K562 (cell line): ENCODE measurements around the gene ADCY9. TPM values are rescaled to one million over a fixed set of nuclear protein-coding genes. Genes with fewer than 3 reads are reported as not detected.

ENCODE experiments used
- ATAC-seq: fragments of 200-7000 bp; cut with Tn5 transposase; 3 replicates; pipeline ENCODE4 v1.9.1; 2020; ENCODE audit warnings: moderate library complexity
- BruUV-seq: library from RNA; stranded (reverse); fragments of 400-500 nt; replicated peaks from 2 replicates; lab custom pipeline; 2021; lab: Mats Ljungman, UMichigan
- CTCF ChIA-PET: fragments of 300-600 bp; formaldehyde crosslinking; extraction: SDS; loops from one replicate; lab custom pipeline; 2021; ENCODE audit warnings: low intra/inter-chr PET ratio; lab: Yijun Ruan, JAX
- POLR2A ChIA-PET: fragments of 300-600, 350-650 bp; sonication (Branson Sonifier 250); formaldehyde crosslinking; extraction: SDS; loops from one replicate; lab custom pipeline; 2021; ENCODE audit warnings: antibody characterized with exemption, inconsistent platforms; lab: Yijun Ruan, JAX
- DNase-seq, 4 experiments: peaks; one replicate each; pipeline versions ENCODE4 v3.0.0 to v3.0.0-alpha.2; 2011 to 2018; ENCODE audit warnings: low spot score in 3 of 4, mixed read lengths in 3 of 4; ENCODE audit errors: extremely low read depth in 1 of 4
- FAIRE-seq: peaks from 2 replicates; lab custom pipeline; 2011; peaks lifted over from hg19 to GRCh38; lab: Jason Lieb, UNC
- H2AFZ ChIP-seq: 2 replicates; pipeline ENCODE4 v1.6.0; 2011; ENCODE audit warnings: low read depth, low read length, control low read depth, inconsistent platforms
- H3K27ac ChIP-seq: fragments of 200-600 bp; 3 replicates; pipeline ENCODE4 v1.8.0; 2011; ENCODE audit warnings: low read depth, mild to moderate bottlenecking, control low read depth, inconsistent platforms, low read length, moderate library complexity, mixed read lengths; ENCODE audit errors: extremely low read depth
- H3K27me3 ChIP-seq, 2 experiments: fragments of 300-600 bp in 1 of 2; 2 replicates in 1 of 2; 3 replicates in 1 of 2; pipeline versions ENCODE4 v1.6.0 to v1.8.0; 2011; ENCODE audit warnings: inconsistent platforms in 2 of 2, low read length in 2 of 2, mild to moderate bottlenecking in 1 of 2, mixed read lengths in 1 of 2, moderate library complexity in 1 of 2; ENCODE audit not compliant: control insufficient read depth in 2 of 2, insufficient read depth in 2 of 2
- H3K36me3 ChIP-seq: fragments of 300-600 bp; 3 replicates; pipeline ENCODE4 v1.8.0; 2011; ENCODE audit warnings: mild to moderate bottlenecking, low read length, inconsistent platforms; ENCODE audit not compliant: control insufficient read depth, insufficient read depth
- H3K4me1 ChIP-seq, 2 experiments: fragments of 200-600 bp in 1 of 2; replicated peaks in 1 of 2; 2 replicates in 1 of 2; 3 replicates in 1 of 2; pipeline versions ENCODE4 v1.5.1 to v1.8.0; 2011; ENCODE audit warnings: inconsistent platforms in 2 of 2, low read length in 2 of 2, mild to moderate bottlenecking in 1 of 2, mixed read lengths in 1 of 2, moderate library complexity in 1 of 2; ENCODE audit not compliant: control insufficient read depth in 2 of 2, insufficient read depth in 2 of 2
- H3K4me2 ChIP-seq: 2 replicates; pipeline ENCODE4 v1.6.1; 2011; ENCODE audit warnings: low read length, control low read depth, inconsistent platforms, mixed read lengths; ENCODE audit not compliant: insufficient read depth
- H3K4me3 ChIP-seq: fragments of 200-600 bp; sonication (generic), shearing (Covaris generic); 2 replicates; pipeline ENCODE4 v1.5.1; 2016; ENCODE audit warnings: control low read depth, inconsistent platforms
- H3K79me2 ChIP-seq: fragments of 200-600 bp; 3 replicates; pipeline ENCODE4 v1.8.0; 2011; ENCODE audit warnings: low read length, inconsistent platforms; ENCODE audit not compliant: control insufficient read depth, insufficient read depth
- H3K9ac ChIP-seq, 2 experiments: 2 replicates each; pipeline versions ENCODE4 v1.6.0 to v1.6.1; 2011; ENCODE audit warnings: low read depth in 2 of 2, low read length in 2 of 2, control low read depth in 1 of 2, inconsistent platforms in 1 of 2, mild to moderate bottlenecking in 1 of 2, mixed read lengths in 1 of 2; ENCODE audit not compliant: insufficient read depth in 1 of 2
- H3K9me1 ChIP-seq: one replicate; pipeline ENCODE4 v1.6.0; 2011; ENCODE audit warnings: inconsistent platforms, mild to moderate bottlenecking, low read length, moderate library complexity; ENCODE audit not compliant: control insufficient read depth, insufficient read depth
- H3K9me3 ChIP-seq: replicated peaks from 2 replicates; pipeline ENCODE4 v1.5.1; 2011; ENCODE audit warnings: low read depth, low read length, inconsistent platforms; ENCODE audit not compliant: control insufficient read depth, insufficient read depth
- H4K20me1 ChIP-seq: replicated peaks from 2 replicates; pipeline ENCODE4 v1.6.1; 2011; ENCODE audit warnings: low read length, inconsistent platforms, mixed read lengths; ENCODE audit not compliant: control insufficient read depth, insufficient read depth
- CXXC5 ChIP-seq: fragments of 250-450 bp; sonication (Bioruptor Pico); IDR thresholded peaks from 2 replicates; pipeline ENCODE4 v1.8.0; 2022; ENCODE audit warnings: inconsistent platforms, mild to moderate bottlenecking, moderate library complexity
- KHSRP ChIP-seq: fragments of 450-650 bp; IDR thresholded peaks from 2 replicates; pipeline ENCODE4 v1.6.1; 2017
- KLF10 ChIP-seq: fragments of 250-450 bp; sonication (Bioruptor Pico); IDR thresholded peaks from 2 replicates; pipeline ENCODE4 v1.6.1; 2021; ENCODE audit warnings: matching md5 sums
- KLF6 ChIP-seq: fragments of 250-450 bp; sonication (Bioruptor Pico); IDR thresholded peaks from 2 replicates; pipeline ENCODE4 v1.4.0; 2020; ENCODE audit warnings: mild to moderate bottlenecking, moderate library complexity, borderline replicate concordance
- SNIP1 ChIP-seq: fragments of 450-650 bp; IDR thresholded peaks from 2 replicates; pipeline ENCODE4 v1.7.1; 2017; ENCODE audit warnings: low read depth, mild to moderate bottlenecking
- XRCC4 ChIP-seq: IDR thresholded peaks from one replicate; pipeline ENCODE4 v1.6.1; 2011; ENCODE audit not compliant: insufficient read depth, insufficient read length; ENCODE audit errors: extremely low read depth
- WGBS: fragments of 100-300 bp; shearing (Covaris generic); methylation state at CpG from one replicate; pipeline ENCODE4 v1.1.6; 2016; ENCODE audit warnings: low coverage, mixed read lengths; ENCODE audit not compliant: insufficient coverage; ENCODE audit errors: missing lambda C conversion rate; 5-methylcytosine and 5-hydroxymethylcytosine counted together
- in situ Hi-C: fragments of 300-500 bp; cut with MboI; formaldehyde crosslinking; loops from 4 replicates; pipeline ENCODE4 v1.15.0; 2018; ENCODE audit warnings: inconsistent platforms, mixed read lengths
- intact Hi-C: fragments of 100-400 bp; cut with micrococcal nuclease; formaldehyde crosslinking; loops from 2 replicates; pipeline ENCODE4 v1.14.2; 2022
- polyA plus RNA-seq, 8 experiments: library from polyadenylated mRNA; depleted of rRNA in 4 of 8; stranded (reverse) in 5 of 8; unstranded in 3 of 8; fragments of >200 nt; fragmentation: Nextera tagmentation in 2 of 8; fragmentation: Illumina TruSeq in 1 of 8; extraction: Ambion mirVana in 2 of 8; extraction: Trizol in 1 of 8; gene quantifications; 2 replicates each; pipeline versions ENCODE4 v1.2.1 to v1.2.3, GENCODE V29; 2011 to 2014; ENCODE audit warnings: inconsistent platforms in 1 of 8, missing spikeins in 1 of 8
- total RNA-seq, 7 experiments: library from RNA; depleted of rRNA in 6 of 7; stranded (reverse); fragments of >200 nt in 6 of 7; fragmentation: Illumina TruSeq in 2 of 7; extraction: Trizol in 2 of 7; gene quantifications; 2 replicates each; pipeline versions ENCODE4 v1.2.1 to v1.2.3, GENCODE V29; 2011 to 2021; ENCODE audit warnings: low replicate concordance in 1 of 7

ADCY9 gene
- total and polyA plus RNA-seq, 9 of the 15 experiments (the other 6 are each of a cell fraction or from before 2014, with no cell fraction given), result 0.03 to 0.29 (median 0.17) TPM

DNA sequence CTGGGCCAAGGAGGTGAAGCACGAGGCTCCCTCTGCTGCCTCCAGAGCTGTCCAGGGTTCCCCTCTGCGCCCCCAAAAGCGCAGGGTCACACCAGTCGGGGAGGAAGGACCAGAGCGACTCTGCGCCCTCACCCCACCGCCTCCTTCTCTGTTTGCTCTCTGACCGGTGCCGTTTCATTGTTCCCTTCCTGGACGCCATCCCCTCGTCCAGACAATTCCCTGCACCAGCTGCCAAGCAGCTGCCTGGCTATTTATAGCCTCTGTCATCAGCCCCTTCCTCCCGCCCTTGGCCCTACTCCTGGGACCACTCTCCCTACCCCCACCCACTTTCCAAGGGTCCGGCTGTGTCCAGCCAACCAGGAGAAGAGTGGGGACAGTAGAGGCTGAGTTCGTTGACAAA is 167.0 kb downstream of the ADCY9 start:
- peaks cover 0 to 4% of the 10 kb centered on the region in 2 experiments; a peak in 2 of 5 replicates for H3K4me1 ChIP-seq
- ChIA-PET CTCF (no interaction called here), POLR2A (no interaction called here)
- 10% methylated on average over 8 of the region's 14 CpGs for WGBS
- H3K79me2 ChIP-seq, result no peaks in the 10 kb centered on the region
- H4K20me1 ChIP-seq, result peaks cover 9% of the 10 kb centered on the region; the same call in 1 of the 2 replicates
- H3K36me3 ChIP-seq, result no peaks in the 10 kb centered on the region
- FAIRE-seq, result no peak
- H3K4me2 ChIP-seq, result no peak overlapping the region
- no peak for DNase-seq
- H3K9me1 ChIP-seq, result no peaks in the 10 kb centered on the region
- no peak overlapping the region for H3K9ac ChIP-seq
- no peak overlapping the region for H3K4me3 ChIP-seq
- no peaks in the 10 kb centered on the region for H3K9me3 ChIP-seq
- H2AFZ ChIP-seq, result no peak overlapping the region
- ATAC-seq, result no peak
- H3K27ac ChIP-seq, result no peak overlapping the region
- BruUV-seq, result no TSS peak
- intact Hi-C loops, result no loop called here
- TF ChIP-seq SNIP1 (no peak), CXXC5 (CRISPR knock-in tag) (no peak), KLF6 (CRISPR knock-in tag) (no peak)
- TF ChIP-seq, all 486 proteins: peak for 0
- in situ Hi-C loops, result no loop called here
- H3K27me3 ChIP-seq, result peaks cover 52 to 65% of the 10 kb centered on the region in 2 experiments

GRCh38 chr16:3948378-3948995 is 167.8 kb downstream of the ADCY9 start:
- no peak for TF ChIP-seq KLF10 (CRISPR knock-in tag)
- no peak for TF ChIP-seq KHSRP
- no peak for TF ChIP-seq XRCC4
- FAIRE-seq (no peak), ATAC-seq (no peak), DNase-seq (no peak)
- ChIA-PET POLR2A (no interaction called here), CTCF (no interaction called here)
- H3K27me3 ChIP-seq, result peaks cover 46 to 62% of the 10 kb centered on the region in 2 experiments
- no peak overlapping the region for H2AFZ ChIP-seq
- H3K79me2 ChIP-seq, result no peaks in the 10 kb centered on the region
- BruUV-seq, result no TSS peak
- in situ Hi-C loops (no loop called here), intact Hi-C loops (no loop called here)
- H3K9me1 ChIP-seq, result no peaks in the 10 kb centered on the region
- no peak overlapping the region for H3K9ac ChIP-seq
- no peak overlapping the region for H3K27ac ChIP-seq
- 0 out of 2 replicates have a peak, but pooled peaks cover 5% of the 10 kb centered on the region for H4K20me1 ChIP-seq
- no peak overlapping the region for H3K4me2 ChIP-seq
- H3K36me3 ChIP-seq, result no peaks in the 10 kb centered on the region
- H3K9me3 ChIP-seq, result no peaks in the 10 kb centered on the region
- H3K4me3 ChIP-seq, result no peak overlapping the region
- no peaks in the 10 kb centered on the region; a peak in 1 of 5 replicates for H3K4me1 ChIP-seq
- WGBS, result 38% methylated on average over 17 of the region's 17 CpGs
